Measurements from ENCODE around the gene THG1L. TPM values are rescaled to one million over a fixed set of nuclear protein-coding genes. Genes with fewer than 3 reads are reported as not detected.

The THG1L gene
- total and polyA plus RNA-seq, 10 of the 15 experiments (the other 5 are each of a cell fraction or from before 2014, with no cell fraction given), result 24.8 to 58.0 (median 34.5) TPM

DNA sequence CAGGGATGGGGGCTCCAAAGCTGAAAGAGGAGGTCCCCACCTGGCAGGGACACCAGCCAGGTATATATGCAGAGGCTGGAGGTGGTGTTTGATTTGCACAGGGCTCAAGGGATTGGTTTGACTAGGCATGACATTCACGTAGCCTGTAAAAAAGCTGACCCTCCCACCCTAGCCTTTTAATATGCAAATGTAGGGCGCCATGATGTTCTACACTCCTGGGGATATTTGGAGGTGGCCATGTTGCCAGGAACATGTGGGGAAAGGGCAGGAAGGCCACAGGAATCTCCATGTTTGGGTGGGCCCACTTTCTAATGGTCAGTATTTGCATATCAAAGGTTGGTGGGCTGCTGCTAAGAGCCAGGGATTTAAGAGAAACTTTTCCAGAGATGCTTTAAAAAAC is 12.0 kb upstream of the THG1L start (continued):
- TF ChIP-seq, protein P1, sequence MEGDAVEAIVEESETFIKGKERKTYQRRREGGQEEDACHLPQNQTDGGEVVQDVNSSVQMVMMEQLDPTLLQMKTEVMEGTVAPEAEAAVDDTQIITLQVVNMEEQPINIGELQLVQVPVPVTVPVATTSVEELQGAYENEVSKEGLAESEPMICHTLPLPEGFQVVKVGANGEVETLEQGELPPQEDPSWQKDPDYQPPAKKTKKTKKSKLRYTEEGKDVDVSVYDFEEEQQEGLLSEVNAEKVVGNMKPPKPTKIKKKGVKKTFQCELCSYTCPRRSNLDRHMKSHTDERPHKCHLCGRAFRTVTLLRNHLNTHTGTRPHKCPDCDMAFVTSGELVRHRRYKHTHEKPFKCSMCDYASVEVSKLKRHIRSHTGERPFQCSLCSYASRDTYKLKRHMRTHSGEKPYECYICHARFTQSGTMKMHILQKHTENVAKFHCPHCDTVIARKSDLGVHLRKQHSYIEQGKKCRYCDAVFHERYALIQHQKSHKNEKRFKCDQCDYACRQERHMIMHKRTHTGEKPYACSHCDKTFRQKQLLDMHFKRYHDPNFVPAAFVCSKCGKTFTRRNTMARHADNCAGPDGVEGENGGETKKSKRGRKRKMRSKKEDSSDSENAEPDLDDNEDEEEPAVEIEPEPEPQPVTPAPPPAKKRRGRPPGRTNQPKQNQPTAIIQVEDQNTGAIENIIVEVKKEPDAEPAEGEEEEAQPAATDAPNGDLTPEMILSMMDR (IDR thresholded peaks at IDR 0.05 in 2 of 3, conservative IDR thresholded peaks at IDR 0.05 in 1 of 3; ENCODE audit: control insufficient read depth in 2 of 3, extremely low read depth in 1 of 3, insufficient read depth in 1 of 3, low read depth in 3 of 3, low read length in 3 of 3), result no peak
- TF ChIP-seq, protein P2, sequence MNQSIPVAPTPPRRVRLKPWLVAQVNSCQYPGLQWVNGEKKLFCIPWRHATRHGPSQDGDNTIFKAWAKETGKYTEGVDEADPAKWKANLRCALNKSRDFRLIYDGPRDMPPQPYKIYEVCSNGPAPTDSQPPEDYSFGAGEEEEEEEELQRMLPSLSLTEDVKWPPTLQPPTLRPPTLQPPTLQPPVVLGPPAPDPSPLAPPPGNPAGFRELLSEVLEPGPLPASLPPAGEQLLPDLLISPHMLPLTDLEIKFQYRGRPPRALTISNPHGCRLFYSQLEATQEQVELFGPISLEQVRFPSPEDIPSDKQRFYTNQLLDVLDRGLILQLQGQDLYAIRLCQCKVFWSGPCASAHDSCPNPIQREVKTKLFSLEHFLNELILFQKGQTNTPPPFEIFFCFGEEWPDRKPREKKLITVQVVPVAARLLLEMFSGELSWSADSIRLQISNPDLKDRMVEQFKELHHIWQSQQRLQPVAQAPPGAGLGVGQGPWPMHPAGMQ (IDR thresholded peaks at IDR 0.05; ENCODE audit: borderline replicate concordance), result no peak
- TF ChIP-seq, protein P3, sequence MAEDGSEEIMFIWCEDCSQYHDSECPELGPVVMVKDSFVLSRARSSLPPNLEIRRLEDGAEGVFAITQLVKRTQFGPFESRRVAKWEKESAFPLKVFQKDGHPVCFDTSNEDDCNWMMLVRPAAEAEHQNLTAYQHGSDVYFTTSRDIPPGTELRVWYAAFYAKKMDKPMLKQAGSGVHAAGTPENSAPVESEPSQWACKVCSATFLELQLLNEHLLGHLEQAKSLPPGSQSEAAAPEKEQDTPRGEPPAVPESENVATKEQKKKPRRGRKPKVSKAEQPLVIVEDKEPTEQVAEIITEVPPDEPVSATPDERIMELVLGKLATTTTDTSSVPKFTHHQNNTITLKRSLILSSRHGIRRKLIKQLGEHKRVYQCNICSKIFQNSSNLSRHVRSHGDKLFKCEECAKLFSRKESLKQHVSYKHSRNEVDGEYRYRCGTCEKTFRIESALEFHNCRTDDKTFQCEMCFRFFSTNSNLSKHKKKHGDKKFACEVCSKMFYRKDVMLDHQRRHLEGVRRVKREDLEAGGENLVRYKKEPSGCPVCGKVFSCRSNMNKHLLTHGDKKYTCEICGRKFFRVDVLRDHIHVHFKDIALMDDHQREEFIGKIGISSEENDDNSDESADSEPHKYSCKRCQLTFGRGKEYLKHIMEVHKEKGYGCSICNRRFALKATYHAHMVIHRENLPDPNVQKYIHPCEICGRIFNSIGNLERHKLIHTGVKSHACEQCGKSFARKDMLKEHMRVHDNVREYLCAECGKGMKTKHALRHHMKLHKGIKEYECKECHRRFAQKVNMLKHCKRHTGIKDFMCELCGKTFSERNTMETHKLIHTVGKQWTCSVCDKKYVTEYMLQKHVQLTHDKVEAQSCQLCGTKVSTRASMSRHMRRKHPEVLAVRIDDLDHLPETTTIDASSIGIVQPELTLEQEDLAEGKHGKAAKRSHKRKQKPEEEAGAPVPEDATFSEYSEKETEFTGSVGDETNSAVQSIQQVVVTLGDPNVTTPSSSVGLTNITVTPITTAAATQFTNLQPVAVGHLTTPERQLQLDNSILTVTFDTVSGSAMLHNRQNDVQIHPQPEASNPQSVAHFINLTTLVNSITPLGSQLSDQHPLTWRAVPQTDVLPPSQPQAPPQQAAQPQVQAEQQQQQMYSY (CRISPR knock-in tag; IDR thresholded peaks at IDR 0.05), result no peak
- TF ChIP-seq FOXK2 (IDR thresholded peaks at IDR 0.05), result no peak

Data from GM12878 (cell line).